Astrocyte of the cerebellum (primary cell): ENCODE data around the gene BMP10.

Source experiments
- DNase-seq: peaks from one replicate; pipeline ENCODE4 v3.0.0-alpha.2; 2011; ENCODE audit warnings: low read depth
- H3K4me3 ChIP-seq: 2 replicates; pipeline ENCODE4 v1.5.1; 2011; ENCODE audit warnings: mild to moderate bottlenecking, low read depth, low read length, moderate library complexity
- CTCF ChIP-seq: IDR thresholded peaks from 2 replicates; pipeline ENCODE4 v1.5.1; 2012; ENCODE audit warnings: low read length, low read depth, moderate library complexity, mild to moderate bottlenecking; ENCODE audit errors: missing control alignments
- in situ Hi-C: cut with HindIII; loops from 2 replicates; pipeline ENCODE4 v1.10.0; 2017; ENCODE audit warnings: low sequenced_read_pairs

Gene BMP10

GRCh38 chr2:68870215-68870614 lies 982 bp downstream of the BMP10 start:
- in situ Hi-C loops = no loop called here
- no peak overlapping the region for H3K4me3 ChIP-seq
- no peak for TF ChIP-seq CTCF
- DNase-seq = no peak

GRCh38 chr2:68865108-68865507 lies 6.1 kb downstream of the BMP10 start:
- no peak overlapping the region for H3K4me3 ChIP-seq
- no peak for DNase-seq
- no peak for TF ChIP-seq CTCF
- in situ Hi-C loops = no loop called here

DNA sequence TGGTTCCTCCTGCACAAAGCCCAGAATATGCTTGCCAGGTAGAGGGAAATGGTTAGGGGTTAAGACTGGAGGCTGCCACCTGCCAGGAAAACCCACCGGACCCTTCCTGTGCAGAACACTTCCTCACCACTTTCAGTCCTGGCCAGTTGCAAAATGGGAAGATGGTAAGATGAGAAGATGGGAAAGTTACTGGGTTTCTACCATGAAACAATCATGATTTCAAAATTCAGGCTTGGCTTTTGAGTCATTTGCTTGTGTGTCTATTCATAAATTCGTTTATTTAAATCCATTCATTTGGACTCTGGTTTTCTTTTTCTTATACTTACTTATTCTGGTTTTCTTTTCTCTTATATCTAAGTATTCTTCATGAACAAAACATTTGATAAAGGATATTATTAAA lies 7.2 kb downstream of the BMP10 start:
- no peak for DNase-seq
- in situ Hi-C loops = no loop called here
- no peak for TF ChIP-seq CTCF
- no peak overlapping the region for H3K4me3 ChIP-seq

GRCh38 chr2:68862889-68863288 lies 8.3 kb downstream of the BMP10 start:
- DNase-seq = no peak
- TF ChIP-seq CTCF = no peak
- H3K4me3 ChIP-seq = no peak overlapping the region
- in situ Hi-C loops = no loop called here

DNA sequence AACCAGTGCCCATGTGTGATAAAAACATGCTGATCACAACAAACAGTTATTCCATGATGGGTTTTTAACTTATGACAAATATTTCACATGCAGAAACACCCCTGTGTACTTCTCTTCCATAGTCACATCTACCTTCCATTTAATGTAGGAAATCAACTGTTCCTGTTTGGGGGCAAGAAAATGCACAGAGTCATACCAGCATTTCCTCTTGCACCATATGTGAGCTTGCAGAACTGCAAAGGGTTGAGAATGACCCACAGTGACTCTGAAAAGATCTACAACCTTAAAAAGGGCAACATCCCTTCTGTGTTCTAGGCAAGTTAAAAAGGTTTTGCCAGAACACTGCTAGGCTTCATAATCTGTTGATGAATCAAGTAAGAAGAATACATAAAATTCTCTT lies 9.9 kb downstream of the BMP10 start:
- no peak for DNase-seq
- no peak for TF ChIP-seq CTCF
- in situ Hi-C loops = no loop called here
- H3K4me3 ChIP-seq = no peak overlapping the region

- no peak for DNase-seq
- in situ Hi-C loops = no loop called here
- H3K4me3 ChIP-seq = no peak overlapping the region
- no peak for TF ChIP-seq CTCF
These were observed 11.1 kb downstream of the BMP10 start for GRCh38 chr2:68860111-68860510.
